HG03342 (cell line): ENCODE measurements around the gene SDR9C7.
A peak's percentile ranks its signal among the peaks of the same experiment; 100 is the strongest.
"Not testable (repeated sequence)": the region's sequence is repeated elsewhere in the genome, so short reads cannot be mapped to it uniquely, and the experiment has no call there.

Experiments
- ATAC-seq: cut with Tn5 transposase; IDR thresholded peaks from one replicate; pipeline ENCODE4 v1.9.1; 2021; ENCODE audit warnings: mild to moderate bottlenecking, moderate library complexity; ENCODE audit not compliant: unreplicated experiment

Gene SDR9C7

DNA sequence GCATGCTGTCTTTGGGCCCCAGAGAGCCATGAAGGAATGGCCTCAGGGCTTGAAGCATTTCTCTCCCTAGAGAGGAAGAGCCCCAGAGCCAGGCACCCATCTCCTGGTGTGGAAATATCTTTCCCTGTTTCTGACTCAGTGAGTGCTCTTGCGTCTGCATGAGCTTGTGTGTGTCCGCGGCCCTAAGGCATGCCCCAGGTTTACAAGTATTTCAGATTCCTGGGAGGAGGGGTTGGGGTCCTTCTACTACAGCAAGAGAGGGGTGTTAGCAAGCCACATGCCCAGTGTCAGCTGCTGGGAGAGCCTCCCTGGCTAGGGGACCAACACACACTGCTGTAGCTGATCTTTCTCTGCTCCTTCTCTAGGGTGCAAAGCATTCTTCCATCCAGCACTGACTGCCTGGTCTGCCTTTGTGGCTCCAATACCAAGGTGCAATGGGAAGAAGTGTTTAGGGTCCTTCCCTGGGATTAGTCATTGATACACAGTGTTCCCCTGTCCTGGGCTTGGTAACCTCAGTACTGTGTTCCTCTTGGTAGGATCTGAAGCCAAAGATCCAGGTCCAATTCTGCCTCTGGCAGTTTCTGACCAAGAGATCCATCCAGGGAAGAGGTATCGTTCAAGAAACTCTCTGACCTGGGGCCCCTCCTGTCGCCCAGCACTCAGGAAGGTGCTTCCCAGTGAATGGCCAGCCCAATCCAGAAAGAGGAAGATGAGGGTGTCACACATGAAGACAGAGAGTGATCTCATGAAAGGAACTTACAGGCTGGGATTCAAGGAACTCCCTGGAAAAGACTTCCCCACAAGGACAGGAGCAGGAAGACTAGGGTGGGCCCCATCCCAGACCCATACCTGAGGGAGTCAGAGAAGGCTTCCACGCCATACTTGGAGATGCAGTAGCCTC is 20.1 kb upstream of the SDR9C7 start:
- no peak for ATAC-seq

DNA sequence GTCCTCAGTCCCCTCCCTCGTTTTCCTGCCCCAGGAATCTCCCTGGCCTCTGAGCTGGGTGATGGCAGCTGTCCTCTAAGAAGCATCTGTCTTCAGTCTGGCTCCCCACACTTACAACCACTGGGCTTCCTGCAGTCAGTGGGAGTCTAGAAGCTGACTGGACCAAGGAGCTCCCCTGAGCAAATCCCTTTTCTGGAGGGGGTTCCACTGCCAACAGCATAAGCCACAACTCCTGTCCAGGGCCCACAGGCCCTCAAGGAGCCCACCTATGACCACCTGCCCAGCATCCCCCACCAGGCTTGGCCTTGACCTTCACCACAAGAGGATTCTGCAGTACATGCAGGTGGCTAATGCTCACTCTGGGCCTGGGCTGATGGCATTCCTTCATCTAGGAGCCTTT is 19.1 kb upstream of the SDR9C7 start:
- no peak for ATAC-seq

DNA sequence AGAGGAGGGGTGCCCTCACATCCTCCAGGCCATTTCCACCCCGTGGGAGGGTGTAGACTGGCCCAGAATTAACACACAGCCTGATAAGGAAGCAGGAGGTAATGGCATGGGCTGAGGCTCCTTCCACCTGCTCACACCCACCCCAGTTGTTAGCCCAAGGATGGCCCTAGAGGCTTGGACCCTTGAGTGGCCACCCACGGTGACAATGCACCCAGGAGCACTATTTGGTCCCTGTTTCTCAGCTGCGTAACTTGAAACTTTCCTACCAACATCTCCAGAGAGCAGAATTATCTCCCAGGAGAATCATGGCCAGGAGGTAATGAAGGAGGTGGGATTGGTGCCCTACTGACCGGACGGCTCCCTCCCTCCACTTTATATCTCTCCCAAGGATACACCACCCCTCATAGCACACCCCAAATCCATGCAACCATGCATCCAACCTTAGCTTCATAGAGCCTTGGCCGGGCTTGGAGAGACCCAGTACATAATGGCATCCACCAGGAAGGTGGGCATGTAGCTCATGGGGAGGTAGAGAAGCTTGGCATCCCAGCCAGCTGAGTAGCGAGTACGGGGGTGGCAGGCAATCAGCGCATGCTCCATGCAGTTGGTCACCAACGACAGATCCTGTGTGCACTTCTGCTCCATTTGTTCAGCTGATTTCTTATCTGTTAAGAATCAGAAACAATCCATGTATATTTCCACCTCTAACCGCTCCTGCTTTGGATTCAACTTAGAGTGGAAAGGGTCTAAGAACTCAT is 17.6 kb upstream of the SDR9C7 start:
- ATAC-seq: no peak

DNA sequence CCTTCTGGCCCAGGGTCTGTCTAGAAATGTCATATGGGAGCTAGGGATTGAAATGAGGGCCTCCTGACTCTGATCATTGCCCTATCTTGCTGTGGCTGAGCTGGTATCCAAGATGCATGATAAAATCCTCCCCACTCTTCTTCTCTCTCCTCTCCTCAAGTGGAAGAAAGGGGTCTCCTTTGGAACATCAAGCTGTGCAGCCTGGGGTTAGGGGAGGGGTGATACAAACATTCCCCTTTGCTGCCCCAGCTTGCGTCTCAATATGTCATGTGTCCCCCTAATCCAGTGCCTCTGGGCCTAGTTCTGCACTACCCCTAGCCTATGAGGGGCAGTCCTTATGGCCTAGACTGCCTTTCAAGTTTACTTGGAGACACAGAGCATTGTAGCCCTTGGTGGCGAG is 14.7 kb upstream of the SDR9C7 start:
- ATAC-seq: no peak

DNA sequence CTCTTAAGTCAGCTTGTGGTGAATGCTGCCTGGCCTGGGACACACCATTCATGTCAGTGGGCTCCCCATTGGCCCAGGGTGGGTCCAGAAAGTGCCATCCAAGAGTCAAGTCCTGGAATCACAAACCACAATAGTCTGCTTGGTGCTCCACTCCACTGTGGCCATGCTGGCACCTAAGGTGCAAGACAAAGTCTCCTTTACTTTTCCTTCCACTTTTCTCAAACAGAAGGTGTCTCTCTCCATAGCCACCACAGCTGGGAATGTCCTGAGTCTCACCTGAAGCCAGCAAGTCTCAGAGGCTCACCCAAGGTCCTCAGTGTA is 14.2 kb upstream of the SDR9C7 start:
- ATAC-seq: no peak

DNA sequence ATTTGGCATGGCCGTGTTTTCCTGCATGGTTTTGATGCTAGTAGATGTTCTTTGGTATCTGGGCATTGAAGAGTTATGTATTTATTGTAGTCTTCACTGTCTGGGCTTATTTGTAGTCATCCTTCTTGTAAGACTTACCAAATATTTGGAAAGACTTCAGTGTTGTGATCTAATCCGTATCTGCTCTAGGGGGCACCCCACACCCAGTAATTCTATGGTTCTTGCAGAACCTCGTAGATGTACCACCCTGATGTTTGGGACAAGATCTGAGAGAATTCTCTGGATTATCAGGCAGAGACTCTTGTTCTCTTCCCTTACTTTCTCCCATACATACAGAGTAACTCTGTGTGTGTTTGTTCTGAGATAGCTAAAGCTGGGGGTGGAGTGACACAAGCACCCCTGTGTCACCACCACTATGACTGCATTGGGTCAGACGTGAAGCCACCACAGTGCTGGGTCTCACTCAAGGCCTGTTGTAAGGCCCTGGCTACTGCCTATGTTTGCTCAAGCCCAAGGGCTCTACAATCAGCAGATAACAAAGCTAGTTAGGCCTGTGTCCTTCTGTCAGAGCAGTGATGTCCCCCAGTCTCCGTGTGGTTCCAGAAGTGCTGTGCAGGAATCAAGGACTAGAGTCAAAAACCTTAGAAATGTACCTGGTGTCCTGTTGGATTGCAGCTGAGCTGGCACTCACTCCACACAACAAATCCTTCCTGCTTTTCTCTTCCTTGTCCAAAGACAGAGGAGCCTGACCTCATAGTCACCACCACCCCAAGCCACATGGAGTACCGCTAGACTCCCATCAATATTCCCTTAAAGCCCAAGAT is 13.6 kb upstream of the SDR9C7 start:
- no peak for ATAC-seq

DNA sequence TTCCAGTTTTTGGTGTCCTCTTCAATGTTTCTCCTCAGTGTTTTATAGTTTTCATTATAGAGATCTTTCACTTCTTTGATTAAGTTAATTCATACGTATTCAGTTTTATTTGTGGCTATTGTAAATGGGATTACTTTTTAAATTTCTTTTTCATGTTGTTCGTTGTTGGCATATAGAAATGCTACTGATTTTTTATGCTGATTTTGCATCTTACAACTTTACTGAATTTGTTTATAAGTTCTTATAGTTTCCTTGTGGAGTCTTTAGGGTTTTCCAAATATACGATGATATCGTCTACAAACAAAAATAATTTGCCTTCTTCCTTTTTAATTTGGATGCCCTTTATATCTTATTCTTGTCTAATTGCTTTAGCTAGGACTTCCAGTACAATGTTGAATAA is 9.7 kb upstream of the SDR9C7 start:
- no peak for ATAC-seq

DNA sequence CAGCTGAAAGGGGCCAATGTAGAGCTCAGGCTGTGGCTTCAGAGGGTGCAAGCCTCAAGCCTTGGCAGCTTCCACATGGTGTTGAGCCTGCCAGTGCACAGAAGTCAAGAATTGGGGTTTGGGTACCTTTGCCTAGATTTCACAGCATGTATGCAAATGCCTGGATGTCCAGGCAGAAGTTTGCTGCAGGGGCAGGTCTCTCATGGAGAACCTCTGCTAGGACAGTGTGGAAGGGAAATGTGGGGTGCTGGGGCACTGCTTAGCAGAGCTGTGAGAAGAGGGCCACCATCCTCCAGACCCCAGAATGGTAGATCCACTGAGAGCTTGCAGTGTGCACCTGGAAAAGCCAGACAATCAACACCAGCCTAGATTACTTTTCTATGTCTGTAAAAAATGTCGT is 9.2 kb upstream of the SDR9C7 start:
- ATAC-seq: not testable (repeated sequence)

DNA sequence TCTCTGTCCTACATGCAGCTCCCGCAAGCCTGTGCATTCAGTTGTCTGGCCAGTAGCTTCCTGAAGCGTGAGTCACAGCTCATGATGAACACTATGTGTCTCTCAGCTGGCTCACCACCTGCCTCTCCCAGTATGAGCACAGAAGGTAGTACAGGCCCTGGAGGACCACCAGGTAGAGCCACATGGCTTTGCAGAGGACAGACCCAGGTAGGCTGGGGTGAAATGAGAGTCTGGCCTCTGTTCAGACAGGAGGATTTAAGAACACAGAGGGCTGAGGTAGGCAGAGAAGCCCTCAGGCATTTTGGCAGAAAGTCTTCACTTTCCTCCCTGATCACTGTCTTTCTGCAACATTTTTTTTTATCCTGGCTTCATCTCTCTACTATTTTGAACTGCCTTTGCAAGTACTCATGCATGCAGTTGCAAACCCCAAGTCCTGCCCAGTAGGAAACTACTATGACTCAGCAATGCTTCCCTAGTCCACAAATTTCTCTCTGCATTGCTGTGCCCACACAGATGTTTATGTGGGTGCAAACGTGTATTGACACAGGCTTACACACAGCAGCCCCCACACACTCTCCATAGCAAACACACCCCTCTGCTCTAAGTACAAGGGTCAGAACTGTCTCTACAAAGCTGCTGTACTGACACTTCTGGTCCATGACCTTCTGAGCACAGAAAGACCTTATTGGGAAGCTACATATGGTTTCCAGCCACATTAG is 7.2 kb upstream of the SDR9C7 start:
- ATAC-seq: peak; percentile 61

DNA sequence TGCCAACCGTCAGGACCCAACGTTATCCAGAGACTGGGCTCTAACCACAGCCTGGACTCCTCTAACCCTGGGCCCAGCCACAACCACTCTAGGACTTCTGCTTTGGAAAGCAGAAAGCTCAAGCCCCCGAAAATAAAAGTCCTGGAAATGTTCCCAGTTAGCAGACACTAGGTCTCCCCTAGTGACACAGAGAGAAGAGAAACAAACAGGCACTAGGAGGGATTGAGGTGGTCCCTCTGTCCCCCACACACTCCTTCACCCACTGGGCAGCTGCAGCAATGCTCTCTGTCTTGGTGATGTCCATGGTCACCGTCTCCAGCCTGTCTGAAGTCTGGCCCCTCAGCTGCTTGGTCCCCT is 6.7 kb upstream of the SDR9C7 start:
- not testable (repeated sequence) for ATAC-seq

DNA sequence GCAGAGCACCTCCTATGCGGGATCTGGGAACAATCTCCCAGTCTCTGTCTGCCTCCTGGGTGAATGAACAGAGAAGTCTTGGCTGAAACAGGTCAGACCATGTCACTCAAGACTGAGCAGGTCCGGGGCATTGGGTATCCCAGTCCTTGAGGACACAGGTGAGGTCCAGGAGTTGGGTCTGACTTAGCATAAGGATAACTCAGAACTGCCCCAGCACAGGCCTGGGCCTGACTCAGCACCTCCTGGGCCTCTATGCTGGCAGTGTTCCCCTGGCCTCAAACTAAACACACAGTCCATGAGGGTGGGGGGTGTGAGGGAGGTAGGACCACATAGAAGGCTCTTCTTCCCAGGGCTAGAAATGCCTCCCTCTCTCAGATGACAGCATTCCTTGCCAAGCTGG is 1.5 kb upstream of the SDR9C7 start:
- no peak for ATAC-seq

DNA sequence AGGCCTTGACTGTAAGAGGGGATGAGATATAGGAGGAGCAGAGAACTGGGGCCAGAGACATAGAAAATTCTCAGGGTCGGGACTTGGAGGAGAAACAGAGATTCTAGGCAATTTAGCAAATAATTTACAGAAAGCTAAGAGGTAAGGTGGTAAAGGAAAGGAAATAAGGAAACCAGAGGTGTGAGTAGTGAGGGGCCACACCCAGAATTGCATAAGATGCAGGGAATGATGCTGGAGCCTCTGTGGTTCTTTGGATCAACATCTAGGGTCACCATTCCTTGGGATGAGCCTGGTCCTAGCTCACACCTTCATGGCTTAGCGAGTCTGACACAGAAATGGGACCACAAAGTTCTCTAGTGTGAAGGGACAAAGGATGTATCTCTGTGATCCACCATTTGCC is 949 bp upstream of the SDR9C7 start:
- ATAC-seq: no peak

DNA sequence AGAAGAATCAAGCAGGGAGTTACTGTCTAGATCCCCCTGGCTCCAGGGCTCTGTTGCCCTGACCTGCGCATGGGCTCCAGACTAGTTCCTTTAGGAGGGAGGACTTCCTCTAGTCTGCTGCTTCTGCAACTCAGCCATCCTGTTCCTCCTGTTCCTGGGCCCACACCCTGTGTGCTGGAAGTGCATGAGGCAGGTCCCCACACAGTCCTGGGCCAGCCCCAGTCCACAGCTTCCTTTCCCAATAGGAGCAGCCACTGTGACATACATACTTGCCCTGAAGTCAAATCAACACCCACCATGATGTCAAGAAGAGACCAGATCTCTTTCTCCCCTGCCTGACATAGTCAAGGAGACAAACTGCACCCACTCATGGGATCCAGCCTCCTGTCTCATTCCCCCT is 1.3 kb downstream of the SDR9C7 start:
- ATAC-seq: no peak

DNA sequence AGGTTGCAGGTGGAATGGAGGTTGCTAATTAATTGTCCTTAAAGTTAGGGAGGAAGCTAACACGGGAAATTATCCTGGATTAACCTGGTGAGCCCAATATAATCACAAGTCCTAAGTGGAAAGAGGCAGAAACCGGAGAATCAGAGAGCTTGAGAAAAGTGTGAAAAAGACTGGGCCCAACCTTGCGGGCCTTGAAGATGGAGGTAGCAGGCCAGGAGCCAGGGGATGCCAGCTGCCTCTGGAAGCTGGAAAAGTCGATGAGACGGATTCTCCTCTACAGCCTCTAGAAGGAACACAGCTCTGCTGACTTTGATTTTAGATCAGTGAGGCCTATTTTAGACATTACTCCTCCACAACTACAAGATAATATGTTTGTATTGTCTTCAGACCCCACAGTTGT is 2.1 kb downstream of the SDR9C7 start:
- ATAC-seq: no peak

DNA sequence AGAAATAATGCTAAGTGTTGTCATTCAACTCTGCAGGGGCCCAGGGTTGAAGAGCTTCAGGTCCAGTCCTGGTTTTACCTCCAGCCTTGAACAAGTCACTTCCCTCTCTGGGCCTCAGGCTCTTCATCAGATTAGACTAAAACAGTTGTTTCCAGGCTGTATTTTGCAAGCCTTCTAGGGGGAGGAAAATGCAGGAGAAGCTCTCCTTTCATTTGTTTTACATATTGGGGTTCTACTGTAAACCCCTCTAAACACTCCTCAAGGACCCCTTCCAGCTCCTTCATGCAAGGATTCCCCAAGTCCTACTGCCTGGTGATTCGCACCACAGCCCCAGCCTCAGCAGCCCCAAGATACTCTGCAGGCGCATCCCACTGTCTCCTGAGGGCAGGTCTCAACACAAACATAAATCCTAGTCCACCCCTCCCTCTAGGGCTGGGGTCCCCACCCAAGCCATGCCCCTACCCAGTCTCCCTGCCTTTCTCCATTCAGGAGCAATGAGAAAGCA is 2.7 kb downstream of the SDR9C7 start:
- ATAC-seq: no peak

DNA sequence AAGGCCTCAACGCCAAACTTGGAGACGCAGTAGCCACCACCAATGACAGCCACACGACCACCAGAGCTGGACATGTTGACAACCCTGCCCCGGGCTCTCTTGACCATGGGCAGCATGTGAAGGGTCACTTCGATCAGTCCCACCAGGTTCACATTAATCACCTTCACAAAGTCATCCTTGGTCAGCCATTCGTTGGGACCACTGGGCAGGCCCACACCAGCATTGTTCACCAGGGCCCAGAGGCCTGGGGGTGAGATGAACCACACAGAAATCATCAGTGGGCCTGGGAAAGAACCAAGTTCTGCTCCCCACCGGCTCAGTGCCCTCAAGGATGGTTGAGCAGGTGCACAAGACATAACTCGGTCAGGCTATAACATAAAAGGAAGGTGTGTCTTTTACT is 4.0 kb downstream of the SDR9C7 start:
- ATAC-seq: no peak

DNA sequence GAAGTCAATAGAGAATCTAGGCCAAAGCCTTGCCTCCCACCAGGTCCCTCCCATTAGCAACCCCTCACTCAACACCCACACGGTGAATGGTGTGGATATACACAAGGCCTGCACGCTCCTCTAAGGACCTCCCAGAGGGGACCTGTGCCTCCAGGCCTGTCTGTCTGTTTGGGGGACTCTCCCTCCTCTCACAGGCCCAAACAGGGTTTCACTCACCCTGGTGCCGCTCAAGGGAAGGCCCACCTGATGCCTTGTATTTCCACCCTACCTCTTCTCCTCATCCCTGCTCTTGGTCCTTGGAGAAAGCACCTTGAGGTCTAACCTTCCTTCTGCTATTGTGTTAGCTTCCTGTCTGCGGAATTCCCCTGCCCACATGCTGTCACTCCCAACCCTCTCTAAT is 4.4 kb downstream of the SDR9C7 start:
- no peak for ATAC-seq

DNA sequence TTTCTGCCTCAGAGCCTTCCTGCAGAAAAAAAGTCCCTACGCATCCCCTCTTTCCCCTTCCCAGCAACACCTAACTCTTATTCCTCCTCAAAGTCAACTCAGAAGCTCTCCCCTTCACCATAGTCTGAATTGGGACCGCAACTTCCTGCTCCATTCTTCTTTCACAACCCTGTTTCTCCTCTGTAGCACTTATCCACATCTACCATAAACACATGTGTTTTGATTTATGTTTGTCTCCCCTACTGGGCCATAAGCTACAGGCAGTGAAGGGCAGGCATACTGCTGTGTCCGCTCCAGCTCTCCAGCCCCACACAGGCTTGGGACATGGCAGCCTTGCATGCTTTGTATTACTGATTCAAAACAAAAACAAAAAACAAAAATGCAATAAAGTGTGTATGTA is 5.9 kb downstream of the SDR9C7 start:
- ATAC-seq: no peak

DNA sequence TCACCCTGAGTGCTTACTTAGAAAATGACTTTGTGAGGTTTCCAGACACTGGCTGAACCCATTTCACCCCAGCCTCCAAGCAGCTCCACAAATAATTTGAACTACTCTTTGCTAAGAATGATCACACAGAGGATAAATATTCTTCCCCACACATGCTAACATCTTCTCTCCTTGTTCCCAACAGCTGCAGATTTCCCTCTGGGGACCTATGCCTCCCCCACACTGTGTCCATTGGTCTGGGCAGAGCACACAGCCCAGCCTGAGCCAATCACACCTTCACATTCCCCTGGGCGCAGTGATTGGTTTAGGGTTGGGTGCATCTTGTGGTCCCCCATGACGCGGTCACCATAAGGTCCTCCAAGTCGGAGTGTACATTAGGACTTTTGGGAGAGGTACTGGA is 6.9 kb downstream of the SDR9C7 start:
- no peak for ATAC-seq

DNA sequence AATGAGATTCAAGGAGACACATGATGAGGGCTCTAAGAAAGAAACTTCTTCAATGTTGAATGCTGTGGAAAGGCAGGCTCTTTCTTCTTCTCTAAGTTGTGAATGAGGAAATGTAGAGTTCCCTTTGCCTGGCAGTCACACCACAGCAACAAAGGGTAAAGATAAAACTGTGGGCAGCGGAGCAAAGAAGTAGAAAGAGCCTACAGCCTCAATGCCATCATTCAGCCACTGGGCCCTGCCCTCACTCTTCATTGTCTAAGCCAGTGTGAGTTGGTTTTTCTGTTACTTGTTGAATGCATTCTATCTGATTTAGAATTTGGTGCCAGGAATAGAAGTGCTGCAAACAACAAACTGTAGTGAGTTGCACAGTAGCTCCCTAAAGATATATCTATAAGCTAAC is 12.2 kb downstream of the SDR9C7 start:
- no peak for ATAC-seq

DNA sequence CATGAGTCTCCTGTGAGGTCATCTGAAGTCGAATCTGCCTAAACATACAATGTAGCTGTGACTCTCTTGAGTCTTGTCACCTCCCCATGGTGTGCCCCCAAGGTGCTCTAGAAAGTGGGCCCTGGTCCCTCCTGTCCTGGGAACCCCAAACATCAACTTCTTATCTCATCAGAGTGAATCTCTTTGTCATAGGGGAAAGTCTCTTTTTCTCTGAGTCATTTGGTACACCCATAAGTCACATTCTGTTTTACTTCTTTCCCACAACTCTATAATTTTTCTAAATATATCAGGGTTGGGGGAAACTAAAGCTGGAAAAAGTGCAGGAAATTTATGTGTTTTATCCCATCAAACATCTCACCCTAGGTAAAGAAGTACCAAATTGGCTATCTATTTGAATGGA is 12.9 kb downstream of the SDR9C7 start:
- no peak for ATAC-seq
